GM18511 (cell line): ENCODE data around the gene SAMD11.
"Not testable (repeated sequence)": the region's sequence is repeated elsewhere in the genome, so short reads cannot be mapped to it uniquely, and the experiment has no call there.

Experiments used
- ATAC-seq: cut with Tn5 transposase; IDR thresholded peaks from one replicate; pipeline ENCODE4 v1.9.1; 2021; ENCODE audit warnings: mild to moderate bottlenecking, moderate library complexity; ENCODE audit not compliant: unreplicated experiment

SAMD11 gene

GRCh38 chr1:944341-945325, 20.9 kb downstream of the SAMD11 start:
- ATAC-seq, result no peak

DNA sequence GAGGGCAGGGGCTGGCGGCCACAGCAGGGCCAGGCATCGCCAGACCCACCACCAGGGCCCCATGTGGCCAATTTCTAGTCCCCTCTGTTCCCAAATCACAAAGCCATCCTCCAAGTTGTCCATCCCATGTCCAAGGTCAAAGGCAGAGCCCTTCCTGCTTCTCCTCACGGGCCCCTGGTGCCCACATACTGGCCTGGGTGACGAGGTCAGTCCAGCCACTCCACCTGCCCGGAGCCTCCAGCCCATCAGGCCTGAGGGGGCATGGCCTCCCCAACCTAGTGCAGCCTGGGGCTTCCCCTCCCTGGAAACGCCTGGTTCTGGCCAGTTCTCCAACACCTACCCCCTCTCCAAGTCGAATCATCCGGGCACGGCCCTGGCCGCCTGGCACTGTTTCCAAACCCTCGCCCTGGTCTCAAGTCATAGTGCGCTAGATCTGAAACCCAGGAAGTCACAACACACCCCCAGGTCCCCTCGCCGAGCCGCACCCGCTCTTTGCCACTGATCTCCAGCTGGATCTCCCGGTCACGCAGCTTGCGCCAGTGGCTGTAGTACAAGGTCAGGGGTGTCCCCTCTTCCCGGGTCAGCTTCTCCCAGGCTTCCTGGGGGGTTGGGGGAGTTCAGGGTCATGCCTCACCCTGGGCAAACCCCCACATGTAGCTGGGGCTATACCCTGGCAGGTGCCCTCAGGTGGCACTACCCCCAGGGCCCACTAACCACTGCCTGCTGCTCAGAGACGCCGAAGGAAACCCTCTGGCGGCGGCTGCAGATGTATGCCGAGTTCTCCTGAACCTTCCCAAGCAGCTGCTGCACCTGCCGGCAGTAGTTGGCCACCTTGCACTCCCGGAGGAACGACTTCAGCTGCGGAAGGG, 22.2 kb downstream of the SAMD11 start:
- no peak for ATAC-seq

GRCh38 chr1:946811-947210, 23.1 kb downstream of the SAMD11 start:
- not testable (repeated sequence) for ATAC-seq

DNA sequence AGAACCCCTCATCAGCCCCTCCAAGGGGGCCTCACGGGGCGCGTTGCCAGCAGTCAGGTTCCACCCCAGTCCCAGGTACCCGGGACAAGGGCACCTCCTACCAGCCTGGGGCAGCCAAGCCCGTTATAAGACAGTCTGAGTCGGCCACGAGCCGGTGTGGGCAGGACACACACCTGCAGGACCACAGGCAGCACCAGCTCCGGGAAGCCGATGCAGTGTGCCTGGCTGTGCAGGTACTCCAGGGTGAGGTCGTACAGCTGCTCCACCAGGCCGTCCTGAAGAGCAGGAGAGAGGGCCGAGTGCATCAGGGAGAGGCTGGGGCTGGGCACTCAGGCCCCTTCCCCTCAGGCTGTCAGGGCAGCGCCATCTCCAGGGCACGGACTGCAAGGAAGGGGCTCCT, 24.2 kb downstream of the SAMD11 start:
- no peak for ATAC-seq

GRCh38 chr1:950268-950667, 26.5 kb downstream of the SAMD11 start:
- no peak for ATAC-seq

GRCh38 chr1:950881-951280, 27.2 kb downstream of the SAMD11 start:
- no peak for ATAC-seq

DNA sequence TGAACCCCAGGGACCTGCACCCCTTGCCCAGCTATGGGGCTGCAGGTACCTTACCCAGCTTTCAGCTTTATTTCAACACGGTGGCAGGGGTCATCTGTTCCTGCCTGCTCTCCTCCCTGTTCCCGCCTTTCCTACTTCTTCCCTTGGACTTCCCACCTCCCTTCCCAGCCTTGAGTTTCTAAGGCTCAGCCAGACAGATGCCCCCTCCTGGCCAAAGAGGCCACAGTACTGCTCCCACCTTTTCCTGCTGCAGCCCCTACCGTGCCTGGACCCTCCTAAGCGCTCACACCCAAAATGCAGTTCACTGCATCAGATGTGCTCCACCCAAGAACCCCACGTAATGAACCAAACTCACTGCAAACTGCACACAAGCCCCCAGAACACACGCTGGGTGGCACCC, 27.6 kb downstream of the SAMD11 start:
- no peak for ATAC-seq

DNA sequence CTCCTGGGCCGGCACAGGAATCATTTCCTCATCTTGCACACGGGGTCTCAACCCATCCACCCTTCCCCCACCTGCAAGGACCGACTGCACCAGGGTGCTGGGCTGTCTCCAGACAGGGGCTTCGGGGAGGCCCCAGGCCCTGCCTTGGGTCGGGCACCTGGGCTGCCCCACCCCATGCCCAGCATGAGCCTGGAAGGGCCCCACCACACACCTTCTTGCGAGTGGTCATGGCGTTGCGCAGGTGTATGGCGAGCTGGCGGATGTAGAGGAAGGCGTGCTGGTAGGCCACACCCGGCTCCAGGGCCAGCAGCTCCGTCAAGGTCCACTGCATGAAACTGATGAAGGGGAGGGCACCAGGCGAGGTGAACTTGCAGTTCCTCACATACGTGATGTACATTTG, 28.5 kb downstream of the SAMD11 start:
- ATAC-seq, result no peak

GRCh38 chr1:952603-953002, 28.9 kb downstream of the SAMD11 start:
- no peak for ATAC-seq

DNA sequence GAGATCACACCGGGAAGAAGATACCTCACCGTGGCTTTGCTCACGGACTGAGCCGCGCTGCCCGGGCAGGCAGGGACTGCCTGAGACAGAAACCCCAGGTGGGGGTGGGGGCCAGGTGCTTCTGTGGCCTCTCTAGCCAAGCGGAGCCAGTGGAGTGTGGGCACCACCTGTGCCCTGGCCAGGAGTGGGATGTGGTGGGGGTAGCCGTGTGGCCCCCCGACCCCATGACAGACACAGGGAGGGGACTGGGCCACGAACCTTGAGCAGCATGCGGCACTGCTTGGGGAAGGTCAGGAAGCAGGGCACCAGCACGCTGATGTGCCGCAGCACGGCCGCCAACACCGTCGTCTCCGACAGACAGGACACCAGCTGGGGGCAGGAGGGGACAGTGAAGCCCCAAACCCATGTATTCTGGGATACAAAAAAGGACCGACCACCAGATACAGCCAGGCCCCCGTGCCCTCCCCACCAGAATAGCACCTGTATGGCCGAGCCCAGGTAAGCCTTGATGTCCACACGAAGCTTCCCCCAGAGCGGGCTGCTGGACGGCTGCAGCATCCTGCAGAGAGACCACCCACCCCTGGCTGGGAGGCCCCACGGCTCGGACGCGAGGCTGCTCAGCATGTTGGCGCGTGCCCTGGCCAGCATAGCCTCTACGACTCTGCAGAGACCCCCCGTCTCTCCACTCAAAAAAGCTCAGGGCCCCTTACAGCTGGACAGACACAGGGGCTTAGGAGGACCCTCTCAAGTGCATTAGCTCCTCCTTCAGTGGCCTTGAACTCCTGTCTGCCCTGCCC, 30.0 kb downstream of the SAMD11 start:
- no peak for ATAC-seq

DNA sequence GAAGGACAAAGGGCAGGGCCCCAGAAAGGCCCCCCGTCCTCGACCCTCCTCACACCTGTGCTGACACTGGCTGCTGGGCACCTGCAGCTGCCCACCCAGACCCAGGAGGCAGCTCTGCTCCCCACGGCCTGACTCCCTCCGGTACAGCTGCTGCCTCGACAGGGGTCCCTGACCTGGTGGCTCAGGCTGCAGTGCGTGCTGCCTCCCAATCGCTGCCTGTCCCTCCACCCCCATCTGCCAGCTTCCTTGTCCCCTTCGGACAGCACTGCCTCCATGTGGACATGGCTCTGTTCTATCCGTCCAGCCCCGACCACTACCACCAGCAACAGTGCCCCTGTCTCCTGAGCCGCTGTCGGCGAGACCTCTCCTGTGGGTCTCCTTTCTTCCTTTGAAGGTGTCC, 31.2 kb downstream of the SAMD11 start:
- no peak for ATAC-seq

DNA sequence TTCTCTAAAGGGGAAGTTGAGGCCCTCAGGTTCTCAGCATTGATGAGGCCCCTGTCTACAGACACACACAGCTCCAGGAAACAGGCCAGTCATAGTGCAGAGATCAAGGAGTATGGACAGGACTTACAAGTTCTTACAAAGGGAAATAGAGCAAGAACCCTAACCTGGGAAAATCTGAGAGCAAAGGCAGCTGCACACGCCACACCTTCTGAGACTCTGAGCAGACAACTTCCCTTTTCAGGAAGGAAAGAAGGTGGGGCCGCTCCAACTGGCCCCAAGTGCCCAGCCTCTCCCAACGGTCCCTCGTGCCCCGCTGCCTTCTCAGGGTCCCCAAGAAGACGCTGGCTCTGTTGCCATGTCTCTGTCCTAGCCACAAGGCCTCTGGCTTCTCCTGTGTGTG, 31.8 kb downstream of the SAMD11 start:
- ATAC-seq, result no peak

DNA sequence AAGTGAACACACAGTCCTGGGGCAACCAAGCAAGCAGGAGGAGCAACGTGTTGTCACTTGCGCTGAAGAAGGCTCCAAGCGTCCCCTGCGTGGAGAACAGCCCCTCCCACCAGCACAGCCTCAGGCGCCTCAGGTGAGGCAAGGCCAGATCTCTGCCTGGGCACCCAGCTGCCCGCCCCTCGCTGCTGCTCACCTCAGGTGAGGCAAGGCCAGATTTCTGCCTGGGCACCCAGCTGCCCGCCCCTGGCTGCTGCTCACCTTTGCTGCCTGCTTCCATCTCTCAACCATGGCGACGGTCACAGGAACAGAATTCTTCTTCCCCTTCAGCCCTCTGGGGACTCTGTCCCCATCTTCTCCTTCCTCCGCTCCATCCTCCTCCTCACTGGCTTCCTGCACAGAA, 32.9 kb downstream of the SAMD11 start:
- ATAC-seq, result no peak

DNA sequence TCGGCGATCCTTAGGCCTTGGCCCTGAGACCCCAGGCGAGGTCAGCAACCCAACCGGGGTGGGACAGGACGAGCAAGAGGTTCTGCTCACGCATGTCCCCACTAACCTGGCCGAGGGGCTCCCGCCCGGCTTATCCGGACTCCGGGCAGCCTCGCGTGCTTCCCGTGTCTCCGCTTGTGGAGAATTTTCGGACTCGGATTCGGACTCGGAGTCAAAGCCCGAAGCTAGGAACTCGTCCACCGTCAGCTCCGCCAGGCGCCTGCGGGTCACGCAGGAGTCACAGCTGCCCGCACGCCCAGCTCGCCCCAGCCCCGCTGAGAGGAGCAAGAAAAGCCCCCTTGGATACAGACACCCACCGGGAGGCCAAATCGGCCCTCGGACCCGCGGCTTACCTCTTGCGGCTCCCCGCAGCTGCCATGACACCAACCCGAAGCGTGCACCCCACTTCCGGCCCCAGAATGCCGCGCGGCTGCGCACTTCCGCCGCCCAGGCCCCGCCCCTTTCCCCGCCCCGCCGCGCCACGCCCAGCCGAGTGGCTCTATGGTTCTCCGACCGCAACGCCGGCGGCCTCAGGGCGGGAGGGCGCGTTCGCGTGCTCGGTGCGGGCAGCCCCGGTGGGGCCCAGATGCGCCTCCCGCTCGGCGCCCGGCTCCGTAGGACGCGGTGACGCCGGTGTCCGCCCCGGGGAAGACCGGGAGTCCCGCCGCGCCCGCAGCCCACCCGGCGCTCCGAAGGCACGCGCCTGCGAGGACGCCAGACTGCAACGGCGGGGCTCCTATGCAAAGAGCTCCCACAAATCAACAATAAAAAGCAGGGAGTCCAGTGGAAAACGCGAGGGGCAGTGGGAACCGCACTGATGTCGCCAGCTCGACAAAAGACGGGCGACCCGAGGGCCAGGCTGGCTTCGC, 35.4 kb downstream of the SAMD11 start, which contains the start of gene NOC2L:
NOC2L (minus strand) TSS at position 434 of the 908 bp plus-strand sequence; CDS start at position 418, 16 bp downstream.
- ATAC-seq, result peak; percentile 71

GRCh38 chr1:959731-960362, 36.1 kb downstream of the SAMD11 start:
- ATAC-seq, result no peak

GRCh38 chr1:960363-961131, 36.8 kb downstream of the SAMD11 start, which contains the start of gene KLHL17:
TSS of gene KLHL17 (plus strand) at chr1:960584. CDS start at chr1:960694, 110 bp downstream.
- peak; percentile 60 for ATAC-seq

- no peak for ATAC-seq
Observed at GRCh38 chr1:961132-961669, 37.5 kb downstream of the SAMD11 start.
